Measurements from ENCODE around the gene C1QTNF8. TPM values are rescaled to one million over a fixed set of nuclear protein-coding genes. Genes with fewer than 3 reads are reported as not detected.

C1QTNF8 gene
- total and polyA plus RNA-seq, 2 donors (not counting 1 experiment from before 2014, with no cell fraction given), result not detected

- no peak overlapping the region for H3K27ac Mint-ChIP-seq
- 77% methylated on average over 15 of the region's 18 CpGs for WGBS (ENCODE audit: insufficient coverage)
- H3K27me3 ChIP-seq (replicated peaks in 1 of 4; ENCODE audit: control extremely low read depth in 1 of 4, control insufficient read depth in 3 of 4, insufficient read depth in 4 of 4, low read length in 3 of 4), result peaks cover 0 to 43% (median 4%) of the 10 kb centered on the region in 4 experiments
Observed at GRCh38 chr16:1068451-1068850, 27.6 kb downstream of the C1QTNF8 start.

GRCh38 chr16:1067629-1068028 lies 28.4 kb downstream of the C1QTNF8 start:
- H3K27ac Mint-ChIP-seq, result no peak overlapping the region
- intact Hi-C loops (cut with micrococcal nuclease), result no loop called here

More at GRCh38 chr16:1068451-1068850, 27.6 kb downstream of the C1QTNF8 start:
- H3K4me3 ChIP-seq (ENCODE audit: control extremely low read depth in 1 of 5, extremely low read depth in 1 of 5, insufficient read depth in 1 of 5, low read depth in 2 of 5, low read length in 4 of 5), result no peak overlapping the region
- H3K9me3 Mint-ChIP-seq (ENCODE audit: insufficient read depth), result no peaks in the 10 kb centered on the region
- no peak overlapping the region for H3K4me2 ChIP-seq (replicated peaks; ENCODE audit: low read depth, low read length, poor library complexity, severe bottlenecking)
- DNase-seq, result no peak
- peaks cover 17% of the 10 kb centered on the region for H3K27me3 Mint-ChIP-seq
- ChIA-PET POLR2A (no interaction called here), CTCF (no interaction called here)
- no peak for TF ChIP-seq EZH2 (IDR thresholded peaks at IDR 0.05; ENCODE audit: borderline replicate concordance, insufficient read depth, low read depth, low read length, poor library complexity, severe bottlenecking)
- TF ChIP-seq CTCF (IDR thresholded peaks at IDR 0.05), result no peak
- H3K4me3 Mint-ChIP-seq, result no peak overlapping the region
- H4K20me1 ChIP-seq (ENCODE audit: control insufficient read depth, insufficient read depth, low read length, poor library complexity, severe bottlenecking), result no peaks in the 10 kb centered on the region
- intact Hi-C loops (cut with micrococcal nuclease), result no loop called here
- H3K36me3 ChIP-seq (replicated peaks in 1 of 2; ENCODE audit: control extremely low read depth in 1 of 2, control insufficient read depth in 1 of 2, extremely low read depth in 1 of 2, insufficient read depth in 2 of 2, low read length in 1 of 2), result no peaks in the 10 kb centered on the region
- H3K79me2 ChIP-seq (ENCODE audit: control insufficient read depth, insufficient read depth, low read length), result no peaks in the 10 kb centered on the region
- H3K9me3 ChIP-seq (ENCODE audit: control extremely low read depth in 1 of 3, control insufficient read depth in 2 of 3, insufficient read depth in 1 of 3, low read length in 2 of 3), result peaks cover 0 to 24% (median 0%) of the 10 kb centered on the region in 3 donors
- H2AFZ ChIP-seq (ENCODE audit: insufficient read depth, low read depth, low read length, poor library complexity, severe bottlenecking), result no peak overlapping the region
- no peak overlapping the region for H3K9ac ChIP-seq (ENCODE audit: low read length)
- no peaks in the 10 kb centered on the region for H3K4me1 Mint-ChIP-seq
- no peak for ATAC-seq (ENCODE audit: low read depth)
- no peaks in the 10 kb centered on the region for H3K4me1 ChIP-seq (ENCODE audit: control insufficient read depth in 2 of 2, insufficient read depth in 2 of 2, low read length in 2 of 2)
- H3K27ac ChIP-seq (ENCODE audit: low read length in 2 of 2), result no peak overlapping the region

More at GRCh38 chr16:1067629-1068028, 28.4 kb downstream of the C1QTNF8 start:
- H3K4me3 ChIP-seq (ENCODE audit: control extremely low read depth in 1 of 5, extremely low read depth in 1 of 5, insufficient read depth in 1 of 5, low read depth in 2 of 5, low read length in 4 of 5), result no peak overlapping the region
- H3K27ac ChIP-seq (ENCODE audit: low read length in 2 of 2), result no peak overlapping the region
- H3K4me1 Mint-ChIP-seq, result no peaks in the 10 kb centered on the region
- ChIA-PET CTCF (no interaction called here), POLR2A (no interaction called here)
- ATAC-seq (ENCODE audit: low read depth), result no peak
- no peak overlapping the region for H3K4me3 Mint-ChIP-seq
- no peaks in the 10 kb centered on the region for H3K79me2 ChIP-seq (ENCODE audit: control insufficient read depth, insufficient read depth, low read length)
- H3K9me3 ChIP-seq (ENCODE audit: control extremely low read depth in 1 of 3, control insufficient read depth in 2 of 3, insufficient read depth in 1 of 3, low read length in 2 of 3), result peaks cover 0 to 24% (median 0%) of the 10 kb centered on the region in 3 donors
- H3K9ac ChIP-seq (ENCODE audit: low read length), result no peak overlapping the region
- TF ChIP-seq EZH2 (IDR thresholded peaks at IDR 0.05; ENCODE audit: borderline replicate concordance, insufficient read depth, low read depth, low read length, poor library complexity, severe bottlenecking) (no peak), CTCF (IDR thresholded peaks at IDR 0.05) (no peak)
- H3K27me3 ChIP-seq (replicated peaks in 1 of 4; ENCODE audit: control extremely low read depth in 1 of 4, control insufficient read depth in 3 of 4, insufficient read depth in 4 of 4, low read length in 3 of 4), result peaks cover 0 to 42% (median 4%) of the 10 kb centered on the region in 4 experiments
- 49% methylated on average over 14 of the region's 15 CpGs for WGBS (ENCODE audit: insufficient coverage)
- no peaks in the 10 kb centered on the region for H3K9me3 Mint-ChIP-seq (ENCODE audit: insufficient read depth)
- H2AFZ ChIP-seq (ENCODE audit: insufficient read depth, low read depth, low read length, poor library complexity, severe bottlenecking), result no peak overlapping the region
- H3K4me1 ChIP-seq (ENCODE audit: control insufficient read depth in 2 of 2, insufficient read depth in 2 of 2, low read length in 2 of 2), result no peaks in the 10 kb centered on the region
- DNase-seq, result no peak
- H3K27me3 Mint-ChIP-seq, result peaks cover 17% of the 10 kb centered on the region
- no peak overlapping the region for H3K4me2 ChIP-seq (replicated peaks; ENCODE audit: low read depth, low read length, poor library complexity, severe bottlenecking)
- no peaks in the 10 kb centered on the region for H4K20me1 ChIP-seq (ENCODE audit: control insufficient read depth, insufficient read depth, low read length, poor library complexity, severe bottlenecking)
- no peaks in the 10 kb centered on the region for H3K36me3 ChIP-seq (replicated peaks in 1 of 2; ENCODE audit: control extremely low read depth in 1 of 2, control insufficient read depth in 1 of 2, extremely low read depth in 1 of 2, insufficient read depth in 2 of 2, low read length in 1 of 2)

Measured in B cell (primary cell).